ENCODE results near the gene LTB4R2.

- TF ChIP-seq FOXK1 (CRISPR knock-in tag; IDR thresholded peaks at IDR 0.05) = no peak
- no peak for TF ChIP-seq CTCF (IDR thresholded peaks at IDR 0.05)
Observed at GRCh38 chr14:24334431-24335291, 24.7 kb downstream of the LTB4R2 start, which contains the start of gene ADCY4.

Measured in WTC11 (cell line).